MM.1S (cell line): ENCODE measurements around the gene UBL4A.

Experiments
- DNase-seq: peaks from one replicate; pipeline ENCODE4 v3.0.0-alpha.2; 2015
- H2AFZ ChIP-seq: fragments of 300-600 bp; sonication (generic); 2 replicates; pipeline ENCODE4 v1.6.0; 2016; ENCODE audit warnings: antibody characterized with exemption, low read length
- H3F3A ChIP-seq: fragments of 300-600 bp; sonication (generic); 2 replicates; pipeline ENCODE4 v1.6.1; 2016; ENCODE audit warnings: mild to moderate bottlenecking, antibody characterized with exemption, low read length, moderate library complexity, mixed read lengths; ENCODE audit not compliant: insufficient read depth
- H3K27ac ChIP-seq: fragments of 300-600 bp; sonication (generic); 2 replicates; pipeline ENCODE4 v1.5.1; 2016; ENCODE audit warnings: mild to moderate bottlenecking, low read length
- H3K27me3 ChIP-seq: fragments of 300-600 bp; sonication (generic); replicated peaks from 2 replicates; pipeline ENCODE4 v1.6.0; 2016; ENCODE audit warnings: low read length; ENCODE audit not compliant: insufficient read depth
- H3K36me3 ChIP-seq: fragments of 300-600 bp; sonication (generic); replicated peaks from 2 replicates; pipeline ENCODE4 v1.6.1; 2016; ENCODE audit warnings: mild to moderate bottlenecking, low read length, mixed read lengths; ENCODE audit not compliant: insufficient read depth
- H3K4me1 ChIP-seq: fragments of 300-600 bp; sonication (generic); 2 replicates; pipeline ENCODE4 v1.6.1; 2016; ENCODE audit warnings: low read length, mixed read lengths
- H3K4me2 ChIP-seq: fragments of 300-600 bp; sonication (generic); 2 replicates; pipeline ENCODE4 v1.6.0; 2016; ENCODE audit warnings: low read depth, low read length
- H3K4me3 ChIP-seq: fragments of 300-600 bp; sonication (generic); 2 replicates; pipeline ENCODE4 v1.5.1; 2016; ENCODE audit warnings: low read length, mixed read lengths
- H3K79me2 ChIP-seq: fragments of 300-600 bp; sonication (generic); 2 replicates; pipeline ENCODE4 v1.6.1; 2016; ENCODE audit warnings: mixed run types, low read length, mixed read lengths
- H3K9ac ChIP-seq: fragments of 300-600 bp; sonication (generic); 2 replicates; pipeline ENCODE4 v1.6.1; 2016; ENCODE audit warnings: low read length, mixed read lengths
- H3K9me2 ChIP-seq: fragments of 300-600 bp; sonication (generic); replicated peaks from 2 replicates; pipeline ENCODE4 v1.6.1; 2016; ENCODE audit warnings: mild to moderate bottlenecking, low read length, mixed read lengths; ENCODE audit not compliant: insufficient read depth
- H3K9me3 ChIP-seq: fragments of 300-600 bp; sonication (generic); replicated peaks from 2 replicates; pipeline ENCODE4 v1.6.1; 2016; ENCODE audit warnings: mild to moderate bottlenecking, low read length, mixed read lengths; ENCODE audit not compliant: insufficient read depth
- H4K20me1 ChIP-seq: fragments of 300-600 bp; sonication (generic); 2 replicates; pipeline ENCODE4 v1.6.1; 2016; ENCODE audit warnings: mild to moderate bottlenecking, low read length, moderate library complexity, mixed read lengths; ENCODE audit not compliant: insufficient read depth
- CTCF ChIP-seq: fragments of 300-600 bp; sonication (generic); IDR thresholded peaks from 2 replicates; pipeline ENCODE4 v1.5.1; 2016; ENCODE audit warnings: antibody characterized with exemption, low read length, mixed read lengths
- EZH2 ChIP-seq: fragments of 300-600 bp; sonication (generic); optimal IDR thresholded peaks from 2 replicates; pipeline ENCODE3; 2017; ENCODE audit warnings: low read depth, mild to moderate bottlenecking, antibody characterized with exemption, low read length, mixed read lengths
- EZH2phosphoT487 ChIP-seq: fragments of 300-600 bp; sonication (generic); IDR thresholded peaks from 2 replicates; pipeline ENCODE4 v1.6.1; 2018; ENCODE audit warnings: antibody characterized with exemption, low read length

The UBL4A gene

GRCh38 chrX:154487518-154488290, 1.3 kb upstream of the UBL4A start:
- peaks cover 32% of the 10 kb centered on the region for H3K79me2 ChIP-seq
- H3K27ac ChIP-seq, result no peak overlapping the region
- H3K4me1 ChIP-seq, result 0 out of 2 replicates have a peak, but pooled peaks cover 4% of the 10 kb centered on the region
- H3K4me2 ChIP-seq, result no peak overlapping the region
- no peak for TF ChIP-seq EZH2
- no peak for TF ChIP-seq CTCF
- TF ChIP-seq EZH2phosphoT487, result no peak
- peaks cover 3% of the 10 kb centered on the region for H3F3A ChIP-seq
- no peak overlapping the region for H3K4me3 ChIP-seq
- no peak overlapping the region for H3K9ac ChIP-seq
- H3K9me3 ChIP-seq, result no peaks in the 10 kb centered on the region
- H3K9me2 ChIP-seq, result no peaks in the 10 kb centered on the region
- no peaks in the 10 kb centered on the region; the same call in 1 of the 2 replicates for H3K36me3 ChIP-seq
- no peaks in the 10 kb centered on the region for H3K27me3 ChIP-seq
- DNase-seq, result no peak
- H2AFZ ChIP-seq, result no peak overlapping the region
- H4K20me1 ChIP-seq, result no peaks in the 10 kb centered on the region

- Histone ChIP-seq H3K27ac (0 out of 2 replicates have a peak overlapping the region, but pooled peaks have one; percentile 13), H2AFZ (no peak overlapping the region), H3K4me3 (peak overlapping the region; percentile 65)
Measured at GRCh38 chrX:154486052-154486395, 391 bp downstream of the UBL4A start.

GRCh38 chrX:154485150-154486051, 1.0 kb downstream of the UBL4A start:
- H3K9ac ChIP-seq, result peak overlapping the region; percentile 78; the same call in 1 of the 2 replicates
- no peak overlapping the region for H2AFZ ChIP-seq

More at GRCh38 chrX:154486052-154486395, 391 bp downstream of the UBL4A start:
- Histone ChIP-seq H3K9ac (peak overlapping the region; percentile 78), H3K4me2 (peak overlapping the region; percentile 70), H3K79me2 (peaks cover 32% of the 10 kb centered on the region), H3K4me1 (0 out of 2 replicates have a peak, but pooled peaks cover 4% of the 10 kb centered on the region), H3K9me3 (no peaks in the 10 kb centered on the region), H3F3A (peaks cover 3% of the 10 kb centered on the region), H3K27me3 (no peaks in the 10 kb centered on the region), H3K9me2 (no peaks in the 10 kb centered on the region), H3K36me3 (no peaks in the 10 kb centered on the region; the same call in 1 of the 2 replicates), H4K20me1 (no peaks in the 10 kb centered on the region)
- TF ChIP-seq EZH2phosphoT487, result no peak
- TF ChIP-seq CTCF, result no peak
- no peak for TF ChIP-seq EZH2
- peak; percentile 18 for DNase-seq

More at GRCh38 chrX:154485150-154486051, 1.0 kb downstream of the UBL4A start:
- H4K20me1 ChIP-seq, result no peaks in the 10 kb centered on the region
- H3K9me2 ChIP-seq, result no peaks in the 10 kb centered on the region
- H3K4me1 ChIP-seq, result 0 out of 2 replicates have a peak, but pooled peaks cover 4% of the 10 kb centered on the region
- no peaks in the 10 kb centered on the region for H3K9me3 ChIP-seq
- H3K27ac ChIP-seq, result no peak overlapping the region
- peak overlapping the region; percentile 65 for H3K4me3 ChIP-seq
- TF ChIP-seq CTCF (no peak), EZH2phosphoT487 (no peak), EZH2 (no peak)
- DNase-seq, result no peak
- no peaks in the 10 kb centered on the region for H3K27me3 ChIP-seq
- H3F3A ChIP-seq, result no peaks in the 10 kb centered on the region
- H3K79me2 ChIP-seq, result peaks cover 32% of the 10 kb centered on the region
- peak overlapping the region; percentile 70 for H3K4me2 ChIP-seq
- H3K36me3 ChIP-seq, result no peaks in the 10 kb centered on the region; the same call in 1 of the 2 replicates
